NB4 (cell line): Measurements from ENCODE around the gene PRTN3.
A peak's percentile ranks its signal among the peaks of the same experiment; 100 is the strongest.

Source experiments
- DNase-seq: peaks from one replicate; pipeline ENCODE4 v3.0.0; 2010; ENCODE audit warnings: low read depth
- H3K4me3 ChIP-seq: one replicate; pipeline ENCODE4 v1.5.1; 2011; ENCODE audit warnings: mild to moderate bottlenecking, low read depth, low read length, moderate library complexity
- CTCF ChIP-seq: IDR thresholded peaks from one replicate; pipeline ENCODE4 v1.5.1; 2012; ENCODE audit warnings: low read depth, low read length
- MAX ChIP-seq: IDR thresholded peaks from 2 replicates; pipeline ENCODE4 v1.6.1; 2011; ENCODE audit warnings: low read depth, low read length
- MYC ChIP-seq: IDR thresholded peaks from 2 replicates; pipeline ENCODE4 v1.6.1; 2011; ENCODE audit warnings: low read depth, low read length
- POLR2A ChIP-seq: IDR thresholded peaks from 2 replicates; pipeline ENCODE4 v1.6.1; 2011; ENCODE audit warnings: mild to moderate bottlenecking; ENCODE audit not compliant: insufficient read length; ENCODE audit errors: extremely low read depth

Gene PRTN3

GRCh38 chr19:892243-892893, 51.6 kb downstream of the PRTN3 start:
- H3K4me3 ChIP-seq = peak overlapping the region; percentile 62
- no peak for DNase-seq
- TF ChIP-seq CTCF (no peak), MAX (no peak), MYC (no peak), POLR2A (no peak)

GRCh38 chr19:892894-893689, 52.3 kb downstream of the PRTN3 start, which contains the start of the genes MED16 and RNU6-9:
Gene MED16, minus strand, starts transcription at chr19:893187. Its CDS starts 2,056 bp downstream, at chr19:891131.
Gene RNU6-9, plus strand, starts transcription at chr19:893484.
- peak within 1 kb of the TSS; percentile 62 for H3K4me3 ChIP-seq
- TF ChIP-seq MYC = no peak
- peak; percentile 40 for TF ChIP-seq POLR2A
- peak; percentile 88 for DNase-seq

GRCh38 chr19:896434-896833, 55.6 kb downstream of the PRTN3 start:
- no peak overlapping the region for H3K4me3 ChIP-seq
- TF ChIP-seq MYC (no peak), CTCF (no peak)
- no peak for DNase-seq

GRCh38 chr19:896999-897398, 56.2 kb downstream of the PRTN3 start:
- H3K4me3 ChIP-seq = no peak overlapping the region
- TF ChIP-seq CTCF (no peak), POLR2A (no peak), MAX (no peak), MYC (no peak)
- no peak for DNase-seq

- no peak overlapping the region for H3K4me3 ChIP-seq
- TF ChIP-seq CTCF = no peak
- no peak for TF ChIP-seq MYC
- no peak for TF ChIP-seq POLR2A
- TF ChIP-seq MAX = no peak
- no peak for DNase-seq
Observed at GRCh38 chr19:897442-898039, 56.7 kb downstream of the PRTN3 start.
